ENCODE measurements around the gene VSTM2A. TPM values are rescaled to one million over a fixed set of nuclear protein-coding genes. Genes with fewer than 3 reads are reported as not detected.
"Not testable (repeated sequence)": the region's sequence is repeated elsewhere in the genome, so short reads cannot be mapped to it uniquely, and the experiment has no call there.

VSTM2A gene
- total RNA-seq (not detected), total RNA-seq (0 to 0.46 reads per million in 2 donors)

GRCh38 chr7:54541669-54542625 is at the start of gene VSTM2A:
TSS of gene VSTM2A (plus strand) at chr7:54542375. CDS start at chr7:54542731, 356 bp downstream.
- H3K4me1 Mint-ChIP-seq, result no peaks in the 10 kb centered on the region
- no peak for DNase-seq
- no peak for ATAC-seq
- peaks cover 26% of the 10 kb centered on the region for H3K27me3 Mint-ChIP-seq
- H3K4me3 Mint-ChIP-seq, result no peak within 1 kb of the TSS
- no peaks in the 10 kb centered on the region for H3K36me3 Mint-ChIP-seq (ENCODE audit: low read depth)
- H3K9me3 ChIP-seq (ENCODE audit: control insufficient read depth, low read length, poor library complexity, severe bottlenecking), result no peaks in the 10 kb centered on the region
- H3K27ac Mint-ChIP-seq, result no peak within 1 kb of the TSS

GRCh38 chr7:54504531-54504930 is 37.6 kb upstream of the VSTM2A start:
- H3K4me1 Mint-ChIP-seq; H3K9me3 ChIP-seq (ENCODE audit: control insufficient read depth, low read length, poor library complexity, severe bottlenecking); H3K27ac Mint-ChIP-seq; H3K27me3 Mint-ChIP-seq; DNase-seq; H3K36me3 Mint-ChIP-seq (ENCODE audit: low read depth); ATAC-seq; H3K4me3 Mint-ChIP-seq: not testable (repeated sequence)

DNA sequence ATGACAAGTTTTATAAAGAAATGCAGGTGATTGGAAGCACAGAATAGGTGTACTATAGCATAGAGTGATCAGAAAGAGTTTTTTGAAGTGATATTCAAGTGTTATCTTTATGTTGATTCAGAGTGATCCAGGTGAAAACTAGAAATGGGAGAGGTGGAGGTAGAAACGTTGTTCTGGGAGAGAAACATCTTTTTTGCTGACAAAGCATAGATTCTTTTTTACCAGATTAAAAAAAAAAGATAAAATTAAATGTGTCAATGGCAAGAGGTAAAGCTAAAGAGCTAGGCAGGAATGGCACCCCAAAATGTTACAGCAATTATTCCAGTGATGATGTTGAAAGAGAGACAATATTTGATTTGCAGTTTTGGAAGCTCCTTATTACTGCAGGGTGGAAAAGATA is 12.6 kb upstream of the VSTM2A start:
- DNase-seq (no peak), ATAC-seq (no peak)
- no peak overlapping the region for H3K27ac Mint-ChIP-seq
- H3K4me1 Mint-ChIP-seq, result no peaks in the 10 kb centered on the region
- H3K4me3 Mint-ChIP-seq, result no peak overlapping the region
- H3K9me3 ChIP-seq (ENCODE audit: control insufficient read depth, low read length, poor library complexity, severe bottlenecking), result no peaks in the 10 kb centered on the region
- no peaks in the 10 kb centered on the region for H3K27me3 Mint-ChIP-seq
- no peaks in the 10 kb centered on the region for H3K36me3 Mint-ChIP-seq (ENCODE audit: low read depth)

GRCh38 chr7:54538122-54538521 is 4.1 kb upstream of the VSTM2A start:
- no peak for ATAC-seq
- Mint-ChIP-seq H3K4me1 (no peaks in the 10 kb centered on the region), H3K27ac (no peak overlapping the region), H3K36me3 (ENCODE audit: low read depth) (no peaks in the 10 kb centered on the region), H3K27me3 (peaks cover 16% of the 10 kb centered on the region), H3K4me3 (no peak overlapping the region)
- DNase-seq, result no peak
- H3K9me3 ChIP-seq (ENCODE audit: control insufficient read depth, low read length, poor library complexity, severe bottlenecking), result no peaks in the 10 kb centered on the region

DNA sequence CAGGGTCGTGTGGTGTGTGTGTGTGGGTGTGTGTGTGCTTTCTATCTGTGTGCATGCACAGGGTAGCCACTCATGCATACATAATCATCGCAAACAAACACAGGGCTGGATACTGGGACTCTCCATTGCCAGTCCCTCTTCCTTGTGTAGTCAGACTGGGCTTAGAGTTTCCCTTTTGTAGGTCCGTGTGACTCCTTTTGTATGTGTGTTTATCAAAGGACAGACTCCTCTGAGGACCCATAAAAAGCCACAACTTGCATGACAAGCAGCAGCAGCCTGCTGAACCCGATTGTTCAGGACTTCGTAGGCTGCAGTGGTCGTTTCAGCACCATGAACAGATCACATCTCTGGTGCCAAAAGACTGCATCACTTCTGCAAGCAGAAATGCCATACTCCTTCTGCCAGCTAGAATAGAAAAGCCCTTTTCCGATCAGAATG is 895 bp downstream of the VSTM2A start:
- Mint-ChIP-seq H3K4me1 (no peaks in the 10 kb centered on the region), H3K27me3 (peaks cover 28% of the 10 kb centered on the region), H3K27ac (no peak overlapping the region), H3K4me3 (no peak overlapping the region), H3K36me3 (ENCODE audit: low read depth) (no peaks in the 10 kb centered on the region)
- ATAC-seq, result no peak
- H3K9me3 ChIP-seq (ENCODE audit: control insufficient read depth, low read length, poor library complexity, severe bottlenecking), result no peaks in the 10 kb centered on the region
- no peak for DNase-seq

GRCh38 chr7:54544149-54544526 is 2.0 kb downstream of the VSTM2A start:
- no peak for DNase-seq
- H3K4me1 Mint-ChIP-seq, result no peaks in the 10 kb centered on the region
- ATAC-seq, result no peak
- no peak overlapping the region for H3K27ac Mint-ChIP-seq
- H3K27me3 Mint-ChIP-seq, result peaks cover 32% of the 10 kb centered on the region
- H3K4me3 Mint-ChIP-seq, result no peak overlapping the region
- H3K36me3 Mint-ChIP-seq (ENCODE audit: low read depth), result no peaks in the 10 kb centered on the region
- H3K9me3 ChIP-seq (ENCODE audit: control insufficient read depth, low read length, poor library complexity, severe bottlenecking), result no peaks in the 10 kb centered on the region

- no peaks in the 10 kb centered on the region for H3K4me1 Mint-ChIP-seq
- H3K27ac Mint-ChIP-seq, result no peak overlapping the region
- H3K4me3 Mint-ChIP-seq, result no peak overlapping the region
- H3K36me3 Mint-ChIP-seq (ENCODE audit: low read depth), result no peaks in the 10 kb centered on the region
- no peak for DNase-seq
- H3K9me3 ChIP-seq (ENCODE audit: control insufficient read depth, low read length, poor library complexity, severe bottlenecking), result no peaks in the 10 kb centered on the region
- no peak for ATAC-seq
- H3K27me3 Mint-ChIP-seq, result peaks cover 32% of the 10 kb centered on the region
Observed at GRCh38 chr7:54544527-54545240, 2.5 kb downstream of the VSTM2A start.

DNA sequence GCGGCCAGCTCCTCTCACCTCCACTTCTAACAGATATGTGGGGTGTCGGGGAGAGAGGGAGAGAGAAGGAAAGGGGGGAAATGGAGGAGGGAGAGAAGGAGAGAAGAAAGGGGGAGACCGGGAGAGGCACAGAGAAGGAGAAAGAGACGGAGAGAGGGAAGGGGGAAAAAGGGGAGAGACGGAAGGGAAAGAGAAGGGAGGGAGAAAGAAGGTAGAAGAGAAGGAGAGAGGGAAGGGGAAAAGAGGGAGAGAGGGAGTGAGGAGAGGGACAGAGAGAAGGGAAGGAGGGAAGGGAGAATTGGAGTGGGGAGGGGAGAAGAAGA is 3.0 kb downstream of the VSTM2A start:
- no peaks in the 10 kb centered on the region for H3K4me1 Mint-ChIP-seq
- no peak overlapping the region for H3K27ac Mint-ChIP-seq
- H3K36me3 Mint-ChIP-seq (ENCODE audit: low read depth), result no peaks in the 10 kb centered on the region
- peaks cover 32% of the 10 kb centered on the region for H3K27me3 Mint-ChIP-seq
- no peak for ATAC-seq
- H3K4me3 Mint-ChIP-seq, result no peak overlapping the region
- no peaks in the 10 kb centered on the region for H3K9me3 ChIP-seq (ENCODE audit: control insufficient read depth, low read length, poor library complexity, severe bottlenecking)
- DNase-seq, result no peak

DNA sequence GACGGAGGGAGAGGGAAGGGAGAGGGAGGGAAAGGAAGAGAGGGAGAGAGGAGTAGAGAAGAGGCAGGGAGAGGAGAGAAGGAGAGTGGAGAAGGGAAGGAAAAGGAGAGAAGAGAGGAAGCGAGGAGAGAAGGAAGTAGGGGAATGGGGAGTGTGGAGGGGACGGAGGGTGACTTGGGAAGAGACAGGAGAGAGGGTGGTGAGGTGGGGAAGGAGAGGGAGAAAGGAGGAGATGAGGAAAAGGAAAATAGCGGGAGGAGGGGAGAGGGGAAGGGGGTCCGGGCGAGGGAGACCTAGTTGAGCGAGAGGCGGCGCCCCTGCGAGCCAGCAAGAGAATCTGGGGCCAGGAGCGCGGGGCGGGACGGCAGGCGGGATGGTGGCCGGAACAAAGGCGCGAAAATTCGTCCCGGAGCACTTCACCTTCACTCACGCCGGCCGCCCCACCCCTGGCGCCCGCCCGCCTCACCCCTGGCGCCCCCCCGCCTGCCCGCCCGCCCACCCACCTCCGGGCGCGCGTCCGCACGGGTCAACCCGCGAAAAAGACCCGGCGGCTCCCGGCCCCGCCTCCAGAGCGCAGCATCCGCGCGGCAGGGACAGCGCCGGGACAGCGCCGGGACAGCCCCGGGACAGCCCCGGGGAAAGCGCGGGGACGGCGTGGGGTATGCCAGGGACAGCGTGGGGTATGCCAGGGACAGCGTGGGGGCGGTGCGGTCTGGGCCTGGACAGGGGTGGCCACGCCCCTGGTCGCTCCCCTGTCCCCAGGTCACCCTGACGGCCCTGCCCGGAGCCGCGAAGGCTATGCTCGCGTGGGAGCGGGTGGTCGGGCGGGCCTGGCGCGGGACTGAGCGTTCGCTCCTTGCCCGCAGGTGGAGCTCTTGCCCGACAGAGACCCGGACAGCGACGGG is 4.2 kb downstream of the VSTM2A start:
- peaks cover 30% of the 10 kb centered on the region for H3K27me3 Mint-ChIP-seq
- no peak for ATAC-seq

DNA sequence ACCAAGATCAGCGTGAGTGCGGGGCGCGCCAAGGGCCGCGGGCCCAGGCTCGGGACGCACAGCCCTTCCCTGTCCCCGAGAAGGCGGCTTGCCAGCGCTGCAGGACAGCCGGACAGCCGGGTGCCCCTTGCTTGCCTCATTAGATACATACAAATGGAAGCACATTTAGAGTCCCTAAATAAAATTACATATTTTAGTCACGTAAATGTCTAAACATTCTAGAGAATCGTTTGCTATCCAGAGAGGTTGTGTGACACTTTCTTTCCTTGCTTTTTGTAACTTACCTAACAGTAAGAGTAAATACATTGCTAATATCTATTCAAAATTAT is 4.8 kb downstream of the VSTM2A start:
- no peaks in the 10 kb centered on the region for H3K36me3 Mint-ChIP-seq (ENCODE audit: low read depth)
- H3K9me3 ChIP-seq (ENCODE audit: control insufficient read depth, low read length, poor library complexity, severe bottlenecking), result no peaks in the 10 kb centered on the region
- no peaks in the 10 kb centered on the region for H3K4me1 Mint-ChIP-seq
- DNase-seq, result no peak
- ATAC-seq, result no peak
- H3K4me3 Mint-ChIP-seq, result no peak overlapping the region
- H3K27me3 Mint-ChIP-seq, result peaks cover 24% of the 10 kb centered on the region
- H3K27ac Mint-ChIP-seq, result no peak overlapping the region

More for the DNA sequence above, 4.2 kb downstream of the VSTM2A start:
- no peaks in the 10 kb centered on the region for H3K36me3 Mint-ChIP-seq (ENCODE audit: low read depth)
- no peak overlapping the region for H3K27ac Mint-ChIP-seq
- H3K4me3 Mint-ChIP-seq, result no peak overlapping the region
- H3K4me1 Mint-ChIP-seq, result no peaks in the 10 kb centered on the region
- H3K9me3 ChIP-seq (ENCODE audit: control insufficient read depth, low read length, poor library complexity, severe bottlenecking), result no peaks in the 10 kb centered on the region
- no peak for DNase-seq

DNA sequence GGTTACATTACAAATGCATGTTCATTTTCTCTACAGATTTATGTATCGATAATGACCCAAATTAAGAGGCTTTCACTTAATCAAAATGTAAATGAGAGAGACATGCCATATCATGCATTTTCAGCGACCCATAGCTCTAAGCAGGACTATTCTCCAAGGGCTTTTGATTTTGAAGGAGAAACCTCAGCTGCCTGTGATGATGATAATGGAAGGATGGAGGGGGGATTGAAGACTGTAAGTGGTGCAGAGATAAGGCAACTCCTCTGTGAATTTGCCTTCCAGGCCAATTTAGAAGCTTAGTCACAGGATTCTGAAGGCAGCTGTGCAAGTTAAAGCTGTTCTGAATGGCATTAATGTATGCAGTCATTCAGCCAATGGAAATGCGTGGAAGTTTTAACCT is 8.3 kb downstream of the VSTM2A start:
- no peak overlapping the region for H3K27ac Mint-ChIP-seq
- ATAC-seq (no peak), DNase-seq (no peak)
- no peaks in the 10 kb centered on the region for H3K36me3 Mint-ChIP-seq (ENCODE audit: low read depth)
- H3K27me3 Mint-ChIP-seq, result peaks cover 5% of the 10 kb centered on the region
- H3K4me3 Mint-ChIP-seq, result no peak overlapping the region
- H3K9me3 ChIP-seq (ENCODE audit: control insufficient read depth, low read length, poor library complexity, severe bottlenecking), result no peaks in the 10 kb centered on the region
- H3K4me1 Mint-ChIP-seq, result no peaks in the 10 kb centered on the region

DNA sequence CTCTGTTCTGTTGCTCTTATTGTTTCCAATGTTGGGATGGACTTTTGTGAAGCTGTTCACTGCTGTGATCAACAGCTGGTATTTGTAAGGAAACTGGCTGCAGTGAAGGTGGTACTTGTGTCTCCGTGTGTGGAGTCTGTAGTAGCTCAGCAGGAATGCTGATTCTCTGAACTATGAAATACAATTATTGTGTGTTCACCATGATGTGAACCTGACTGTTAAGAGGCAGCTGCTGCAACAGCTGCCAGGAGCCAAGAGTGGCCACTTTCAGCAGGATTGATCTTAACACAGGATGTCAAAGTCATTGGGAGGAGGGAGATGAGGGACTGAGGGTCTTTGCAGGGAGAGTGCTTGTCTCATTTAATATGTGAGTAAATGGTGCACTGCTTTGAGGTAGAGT is 13.9 kb downstream of the VSTM2A start:
- no peak overlapping the region for H3K27ac Mint-ChIP-seq

GRCh38 chr7:54559401-54559800 is 17.2 kb downstream of the VSTM2A start:
- Mint-ChIP-seq H3K4me3 (no peak overlapping the region), H3K4me1 (no peaks in the 10 kb centered on the region), H3K36me3 (ENCODE audit: low read depth) (no peaks in the 10 kb centered on the region), H3K27me3 (no peaks in the 10 kb centered on the region), H3K27ac (no peak overlapping the region)
- DNase-seq (no peak), ATAC-seq (no peak)
- no peaks in the 10 kb centered on the region for H3K9me3 ChIP-seq (ENCODE audit: control insufficient read depth, low read length, poor library complexity, severe bottlenecking)

More for the DNA sequence above, 13.9 kb downstream of the VSTM2A start:
- H3K4me3 Mint-ChIP-seq, result no peak overlapping the region
- no peaks in the 10 kb centered on the region for H3K36me3 Mint-ChIP-seq (ENCODE audit: low read depth)
- no peaks in the 10 kb centered on the region for H3K27me3 Mint-ChIP-seq
- no peaks in the 10 kb centered on the region for H3K9me3 ChIP-seq (ENCODE audit: control insufficient read depth, low read length, poor library complexity, severe bottlenecking)
- no peaks in the 10 kb centered on the region for H3K4me1 Mint-ChIP-seq
- ATAC-seq (no peak), DNase-seq (no peak)

Data from T-helper 17 cell (primary cell).